GM21786 (cell line): ENCODE results near the gene STRAP.

Experiments used
- ATAC-seq: cut with Tn5 transposase; IDR thresholded peaks from one replicate; pipeline ENCODE4 v1.9.1; 2021; ENCODE audit not compliant: unreplicated experiment

Gene STRAP

GRCh38 chr12:15882118-15882971 lies at the start of gene STRAP:
STRAP (plus strand) TSS chr12:15882387; CDS start chr12:15882708, 321 bp downstream.
- peak; percentile 96 for ATAC-seq

GRCh38 chr12:15834575-15834974 lies 47.6 kb upstream of the STRAP start:
- ATAC-seq = no peak

GRCh38 chr12:15837141-15837790 lies 44.9 kb upstream of the STRAP start:
- no peak for ATAC-seq

GRCh38 chr12:15839041-15839440 lies 43.1 kb upstream of the STRAP start:
- no peak for ATAC-seq

- ATAC-seq = no peak
Measured at GRCh38 chr12:15839682-15840081, 42.5 kb upstream of the STRAP start.

GRCh38 chr12:15842108-15842507 lies 40.1 kb upstream of the STRAP start:
- ATAC-seq = no peak

- no peak for ATAC-seq
Measured at GRCh38 chr12:15846887-15847286, 35.3 kb upstream of the STRAP start.

- no peak for ATAC-seq
Measured at GRCh38 chr12:15848606-15849005, 33.6 kb upstream of the STRAP start.

- ATAC-seq = no peak
Measured at GRCh38 chr12:15851045-15851620, 31.1 kb upstream of the STRAP start.

- ATAC-seq = no peak
Measured at GRCh38 chr12:15851919-15852318, 30.3 kb upstream of the STRAP start.

GRCh38 chr12:15852383-15852782 lies 29.8 kb upstream of the STRAP start:
- ATAC-seq = no peak

GRCh38 chr12:15853877-15854276 lies 28.3 kb upstream of the STRAP start:
- ATAC-seq = no peak

- no peak for ATAC-seq
Measured at GRCh38 chr12:15854916-15855315, 27.3 kb upstream of the STRAP start.

- no peak for ATAC-seq
Measured at GRCh38 chr12:15855646-15856045, 26.5 kb upstream of the STRAP start.

GRCh38 chr12:15856097-15856982 lies 25.8 kb upstream of the STRAP start:
- ATAC-seq = peak; percentile 69

GRCh38 chr12:15858353-15858752 lies 23.8 kb upstream of the STRAP start:
- ATAC-seq = no peak

GRCh38 chr12:15859116-15859515 lies 23.1 kb upstream of the STRAP start:
- no peak for ATAC-seq

- no peak for ATAC-seq
Measured at GRCh38 chr12:15861404-15861803, 20.8 kb upstream of the STRAP start.

GRCh38 chr12:15862840-15863239 lies 19.3 kb upstream of the STRAP start:
- no peak for ATAC-seq

- ATAC-seq = no peak
Measured at GRCh38 chr12:15863372-15863771, 18.8 kb upstream of the STRAP start.

GRCh38 chr12:15863984-15864383 lies 18.2 kb upstream of the STRAP start:
- ATAC-seq = peak; percentile 91
